K562 (cell line): ENCODE measurements around the gene BRPF1. TPM values are rescaled to one million over a fixed set of nuclear protein-coding genes. Genes with fewer than 3 reads are reported as not detected.

Experiments used
- FOSL1 ChIP-seq: fragments of 200-800 bp; sonication (Bioruptor generic); conservative IDR thresholded peaks from 2 replicates; pipeline ENCODE4 v1.6.1; 2016; ENCODE audit warnings: missing genetic modification characterization, missing compliant biosample characterization
- NFIC ChIP-seq: fragments of 450-650 bp; IDR thresholded peaks from 2 replicates; pipeline ENCODE4 v1.6.1; 2017; ENCODE audit warnings: mild to moderate bottlenecking, inconsistent platforms
- NFYB ChIP-seq: IDR thresholded peaks from 2 replicates; pipeline ENCODE4 v1.6.1; 2011; ENCODE audit warnings: mild to moderate bottlenecking, moderate library complexity; ENCODE audit not compliant: insufficient read length; ENCODE audit errors: extremely low read depth
- SRSF3 ChIP-seq: fragments of 200-400 bp; formaldehyde crosslinking; IDR thresholded peaks from 2 replicates; pipeline ENCODE4 v1.6.1; 2016; ENCODE audit warnings: mild to moderate bottlenecking, low read length, moderate library complexity; ENCODE audit not compliant: insufficient read depth
- TEAD1 ChIP-seq, 2 experiments: fragments of 450-650 bp in 1 of 2; sonication (generic) in 1 of 2; formaldehyde crosslinking; IDR thresholded peaks; 2 replicates each; pipeline versions ENCODE4 v1.4.0 to v1.8.0; 2020 to 2022; ENCODE audit warnings: mild to moderate bottlenecking in 2 of 2, missing genetic modification reagents in 1 of 2
- polyA plus RNA-seq, 8 experiments: library from polyadenylated mRNA; depleted of rRNA in 4 of 8; stranded (reverse) in 5 of 8; unstranded in 3 of 8; fragments of >200 nt; fragmentation: Nextera tagmentation in 2 of 8; fragmentation: Illumina TruSeq in 1 of 8; extraction: Ambion mirVana in 2 of 8; extraction: Trizol in 1 of 8; gene quantifications; 2 replicates each; pipeline versions ENCODE4 v1.2.1 to v1.2.3, GENCODE V29; 2011 to 2014; ENCODE audit warnings: inconsistent platforms in 1 of 8, missing spikeins in 1 of 8
- total RNA-seq, 7 experiments: library from RNA; depleted of rRNA in 6 of 7; stranded (reverse); fragments of >200 nt in 6 of 7; fragmentation: Illumina TruSeq in 2 of 7; extraction: Trizol in 2 of 7; gene quantifications; 2 replicates each; pipeline versions ENCODE4 v1.2.1 to v1.2.3, GENCODE V29; 2011 to 2021; ENCODE audit warnings: low replicate concordance in 1 of 7
- TF ChIP-seq, protein P1 (sequence below): fragments of 450-650 bp; IDR thresholded peaks from 2 replicates; pipeline ENCODE4 v1.6.1; 2016; ENCODE audit warnings: low read depth, mild to moderate bottlenecking, moderate library complexity
- TF ChIP-seq, protein P2 (sequence below): fragments of 200-800 bp; sonication (Bioruptor generic); IDR thresholded peaks from 2 replicates; pipeline ENCODE4 v1.6.1; 2017; ENCODE audit warnings: missing genetic modification characterization, missing compliant biosample characterization
- TF ChIP-seq, protein P3 (sequence below): fragments of 450-650 bp; IDR thresholded peaks from 2 replicates; pipeline ENCODE4 v1.6.1; 2016; ENCODE audit warnings: mild to moderate bottlenecking, moderate library complexity
- TF ChIP-seq, protein P4 (sequence below): fragments of 450-650 bp; IDR thresholded peaks from 2 replicates; pipeline ENCODE4 v1.6.1; 2018; ENCODE audit warnings: mild to moderate bottlenecking, low read depth; ENCODE audit not compliant: partially characterized antibody

BRPF1 gene
- total and polyA plus RNA-seq, 9 of the 15 experiments (the other 6 are each of a cell fraction or from before 2014, with no cell fraction given) = 1.1 to 40.2 (median 23.5) TPM

DNA sequence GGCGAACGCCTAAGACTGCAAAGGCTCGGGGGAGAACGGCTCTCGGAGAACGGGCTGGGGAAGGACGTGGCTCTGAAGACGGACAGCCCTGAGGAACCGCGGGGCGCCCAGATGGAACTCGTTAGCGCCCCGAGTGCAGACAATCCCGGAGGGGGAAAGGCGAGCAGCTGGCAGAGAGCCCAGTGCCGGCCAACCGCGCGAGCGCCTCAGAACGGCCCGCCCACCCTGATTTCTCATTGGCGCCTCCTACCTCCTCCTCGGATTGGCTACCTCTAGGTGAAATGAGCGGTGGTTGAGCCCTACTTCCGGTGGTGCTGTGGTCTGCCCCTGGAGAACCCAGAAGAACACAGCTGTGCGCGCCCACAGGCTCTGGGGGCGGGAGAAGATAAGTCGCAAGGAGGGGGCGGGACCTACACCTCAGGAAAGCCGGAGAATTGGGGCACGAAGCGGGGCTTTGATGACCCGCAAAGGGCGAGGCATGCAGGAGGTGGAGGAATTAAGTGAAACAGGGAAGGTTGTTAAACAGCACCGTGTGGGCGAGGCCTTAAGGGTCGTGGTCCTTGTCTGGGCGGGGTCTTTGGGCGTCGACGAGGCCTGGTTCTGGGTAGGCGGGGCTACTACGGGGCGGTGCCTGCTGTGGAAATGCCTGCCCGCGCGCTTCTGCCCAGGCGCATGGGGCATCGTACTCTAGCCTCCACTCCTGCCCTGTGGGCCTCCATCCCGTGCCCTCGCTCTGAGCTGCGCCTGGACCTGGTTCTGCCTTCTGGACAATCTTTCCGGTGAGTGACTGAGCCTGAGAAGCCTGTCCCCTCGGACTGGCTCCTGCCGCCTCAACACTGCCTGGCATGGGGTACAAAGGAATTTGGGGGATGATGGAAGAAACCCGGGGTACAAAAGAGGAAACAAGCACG, 18.4 kb downstream of the BRPF1 start, which contains the start of gene OGG1 (continued):
- TF ChIP-seq, protein P1, sequence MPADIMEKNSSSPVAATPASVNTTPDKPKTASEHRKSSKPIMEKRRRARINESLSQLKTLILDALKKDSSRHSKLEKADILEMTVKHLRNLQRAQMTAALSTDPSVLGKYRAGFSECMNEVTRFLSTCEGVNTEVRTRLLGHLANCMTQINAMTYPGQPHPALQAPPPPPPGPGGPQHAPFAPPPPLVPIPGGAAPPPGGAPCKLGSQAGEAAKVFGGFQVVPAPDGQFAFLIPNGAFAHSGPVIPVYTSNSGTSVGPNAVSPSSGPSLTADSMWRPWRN = peak; percentile 32; the same call in 1 of the 2 replicates
- TF ChIP-seq NFYB = peak; percentile 88
- peak; percentile 36; the same call in 1 of the 2 replicates for TF ChIP-seq FOSL1 (tag)
- TF ChIP-seq NFIC = peak; percentile 98
- no peak for TF ChIP-seq SRSF3
- 0 out of 4 replicates have a peak, but pooled peaks of 1 of the 2 experiments have one; percentile 17 for TF ChIP-seq TEAD1 (CRISPR knock-in tag; IDR thresholded peaks at IDR 0.05)
- TF ChIP-seq, protein P2, sequence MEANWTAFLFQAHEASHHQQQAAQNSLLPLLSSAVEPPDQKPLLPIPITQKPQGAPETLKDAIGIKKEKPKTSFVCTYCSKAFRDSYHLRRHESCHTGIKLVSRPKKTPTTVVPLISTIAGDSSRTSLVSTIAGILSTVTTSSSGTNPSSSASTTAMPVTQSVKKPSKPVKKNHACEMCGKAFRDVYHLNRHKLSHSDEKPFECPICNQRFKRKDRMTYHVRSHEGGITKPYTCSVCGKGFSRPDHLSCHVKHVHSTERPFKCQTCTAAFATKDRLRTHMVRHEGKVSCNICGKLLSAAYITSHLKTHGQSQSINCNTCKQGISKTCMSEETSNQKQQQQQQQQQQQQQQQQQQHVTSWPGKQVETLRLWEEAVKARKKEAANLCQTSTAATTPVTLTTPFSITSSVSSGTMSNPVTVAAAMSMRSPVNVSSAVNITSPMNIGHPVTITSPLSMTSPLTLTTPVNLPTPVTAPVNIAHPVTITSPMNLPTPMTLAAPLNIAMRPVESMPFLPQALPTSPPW (CRISPR knock-in tag) = peak; percentile 83
- TF ChIP-seq, protein P3, sequence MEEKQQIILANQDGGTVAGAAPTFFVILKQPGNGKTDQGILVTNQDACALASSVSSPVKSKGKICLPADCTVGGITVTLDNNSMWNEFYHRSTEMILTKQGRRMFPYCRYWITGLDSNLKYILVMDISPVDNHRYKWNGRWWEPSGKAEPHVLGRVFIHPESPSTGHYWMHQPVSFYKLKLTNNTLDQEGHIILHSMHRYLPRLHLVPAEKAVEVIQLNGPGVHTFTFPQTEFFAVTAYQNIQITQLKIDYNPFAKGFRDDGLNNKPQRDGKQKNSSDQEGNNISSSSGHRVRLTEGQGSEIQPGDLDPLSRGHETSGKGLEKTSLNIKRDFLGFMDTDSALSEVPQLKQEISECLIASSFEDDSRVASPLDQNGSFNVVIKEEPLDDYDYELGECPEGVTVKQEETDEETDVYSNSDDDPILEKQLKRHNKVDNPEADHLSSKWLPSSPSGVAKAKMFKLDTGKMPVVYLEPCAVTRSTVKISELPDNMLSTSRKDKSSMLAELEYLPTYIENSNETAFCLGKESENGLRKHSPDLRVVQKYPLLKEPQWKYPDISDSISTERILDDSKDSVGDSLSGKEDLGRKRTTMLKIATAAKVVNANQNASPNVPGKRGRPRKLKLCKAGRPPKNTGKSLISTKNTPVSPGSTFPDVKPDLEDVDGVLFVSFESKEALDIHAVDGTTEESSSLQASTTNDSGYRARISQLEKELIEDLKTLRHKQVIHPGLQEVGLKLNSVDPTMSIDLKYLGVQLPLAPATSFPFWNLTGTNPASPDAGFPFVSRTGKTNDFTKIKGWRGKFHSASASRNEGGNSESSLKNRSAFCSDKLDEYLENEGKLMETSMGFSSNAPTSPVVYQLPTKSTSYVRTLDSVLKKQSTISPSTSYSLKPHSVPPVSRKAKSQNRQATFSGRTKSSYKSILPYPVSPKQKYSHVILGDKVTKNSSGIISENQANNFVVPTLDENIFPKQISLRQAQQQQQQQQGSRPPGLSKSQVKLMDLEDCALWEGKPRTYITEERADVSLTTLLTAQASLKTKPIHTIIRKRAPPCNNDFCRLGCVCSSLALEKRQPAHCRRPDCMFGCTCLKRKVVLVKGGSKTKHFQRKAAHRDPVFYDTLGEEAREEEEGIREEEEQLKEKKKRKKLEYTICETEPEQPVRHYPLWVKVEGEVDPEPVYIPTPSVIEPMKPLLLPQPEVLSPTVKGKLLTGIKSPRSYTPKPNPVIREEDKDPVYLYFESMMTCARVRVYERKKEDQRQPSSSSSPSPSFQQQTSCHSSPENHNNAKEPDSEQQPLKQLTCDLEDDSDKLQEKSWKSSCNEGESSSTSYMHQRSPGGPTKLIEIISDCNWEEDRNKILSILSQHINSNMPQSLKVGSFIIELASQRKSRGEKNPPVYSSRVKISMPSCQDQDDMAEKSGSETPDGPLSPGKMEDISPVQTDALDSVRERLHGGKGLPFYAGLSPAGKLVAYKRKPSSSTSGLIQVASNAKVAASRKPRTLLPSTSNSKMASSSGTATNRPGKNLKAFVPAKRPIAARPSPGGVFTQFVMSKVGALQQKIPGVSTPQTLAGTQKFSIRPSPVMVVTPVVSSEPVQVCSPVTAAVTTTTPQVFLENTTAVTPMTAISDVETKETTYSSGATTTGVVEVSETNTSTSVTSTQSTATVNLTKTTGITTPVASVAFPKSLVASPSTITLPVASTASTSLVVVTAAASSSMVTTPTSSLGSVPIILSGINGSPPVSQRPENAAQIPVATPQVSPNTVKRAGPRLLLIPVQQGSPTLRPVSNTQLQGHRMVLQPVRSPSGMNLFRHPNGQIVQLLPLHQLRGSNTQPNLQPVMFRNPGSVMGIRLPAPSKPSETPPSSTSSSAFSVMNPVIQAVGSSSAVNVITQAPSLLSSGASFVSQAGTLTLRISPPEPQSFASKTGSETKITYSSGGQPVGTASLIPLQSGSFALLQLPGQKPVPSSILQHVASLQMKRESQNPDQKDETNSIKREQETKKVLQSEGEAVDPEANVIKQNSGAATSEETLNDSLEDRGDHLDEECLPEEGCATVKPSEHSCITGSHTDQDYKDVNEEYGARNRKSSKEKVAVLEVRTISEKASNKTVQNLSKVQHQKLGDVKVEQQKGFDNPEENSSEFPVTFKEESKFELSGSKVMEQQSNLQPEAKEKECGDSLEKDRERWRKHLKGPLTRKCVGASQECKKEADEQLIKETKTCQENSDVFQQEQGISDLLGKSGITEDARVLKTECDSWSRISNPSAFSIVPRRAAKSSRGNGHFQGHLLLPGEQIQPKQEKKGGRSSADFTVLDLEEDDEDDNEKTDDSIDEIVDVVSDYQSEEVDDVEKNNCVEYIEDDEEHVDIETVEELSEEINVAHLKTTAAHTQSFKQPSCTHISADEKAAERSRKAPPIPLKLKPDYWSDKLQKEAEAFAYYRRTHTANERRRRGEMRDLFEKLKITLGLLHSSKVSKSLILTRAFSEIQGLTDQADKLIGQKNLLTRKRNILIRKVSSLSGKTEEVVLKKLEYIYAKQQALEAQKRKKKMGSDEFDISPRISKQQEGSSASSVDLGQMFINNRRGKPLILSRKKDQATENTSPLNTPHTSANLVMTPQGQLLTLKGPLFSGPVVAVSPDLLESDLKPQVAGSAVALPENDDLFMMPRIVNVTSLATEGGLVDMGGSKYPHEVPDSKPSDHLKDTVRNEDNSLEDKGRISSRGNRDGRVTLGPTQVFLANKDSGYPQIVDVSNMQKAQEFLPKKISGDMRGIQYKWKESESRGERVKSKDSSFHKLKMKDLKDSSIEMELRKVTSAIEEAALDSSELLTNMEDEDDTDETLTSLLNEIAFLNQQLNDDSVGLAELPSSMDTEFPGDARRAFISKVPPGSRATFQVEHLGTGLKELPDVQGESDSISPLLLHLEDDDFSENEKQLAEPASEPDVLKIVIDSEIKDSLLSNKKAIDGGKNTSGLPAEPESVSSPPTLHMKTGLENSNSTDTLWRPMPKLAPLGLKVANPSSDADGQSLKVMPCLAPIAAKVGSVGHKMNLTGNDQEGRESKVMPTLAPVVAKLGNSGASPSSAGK = peak; percentile 43; the same call in 1 of the 2 replicates
- TF ChIP-seq, protein P4, sequence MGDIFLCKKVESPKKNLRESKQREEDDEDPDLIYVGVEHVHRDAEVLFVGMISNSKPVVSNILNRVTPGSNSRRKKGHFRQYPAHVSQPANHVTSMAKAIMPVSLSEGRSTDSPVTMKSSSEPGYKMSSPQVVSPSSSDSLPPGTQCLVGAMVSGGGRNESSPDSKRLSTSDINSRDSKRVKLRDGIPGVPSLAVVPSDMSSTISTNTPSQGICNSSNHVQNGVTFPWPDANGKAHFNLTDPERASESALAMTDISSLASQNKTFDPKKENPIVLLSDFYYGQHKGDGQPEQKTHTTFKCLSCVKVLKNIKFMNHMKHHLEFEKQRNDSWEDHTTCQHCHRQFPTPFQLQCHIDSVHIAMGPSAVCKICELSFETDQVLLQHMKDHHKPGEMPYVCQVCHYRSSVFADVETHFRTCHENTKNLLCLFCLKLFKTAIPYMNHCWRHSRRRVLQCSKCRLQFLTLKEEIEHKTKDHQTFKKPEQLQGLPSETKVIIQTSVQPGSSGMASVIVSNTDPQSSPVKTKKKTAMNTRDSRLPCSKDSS = no peak
